Liver (tissue), 9 donors: ENCODE results near the gene HIVEP3. TPM values are rescaled to one million over a fixed set of nuclear protein-coding genes. Genes with fewer than 3 reads are reported as not detected.

ENCODE experiments used
- DNase-seq: peaks from one replicate; pipeline ENCODE4 v3.0.0-alpha.2; 2017; ENCODE audit warnings: low spot score
- H3K27ac ChIP-seq, 2 donors: one replicate each; pipeline ENCODE4 v1.7.0; 2013; ENCODE audit warnings: inconsistent platforms in 2 of 2, low read length in 2 of 2, control low read depth in 1 of 2, low read depth in 1 of 2, mild to moderate bottlenecking in 1 of 2
- H3K27me3 ChIP-seq, 4 donors: one replicate each; pipeline versions ENCODE4 v1.6.1 to v1.7.0; 2013; ENCODE audit warnings: low read length in 3 of 4, inconsistent platforms in 1 of 4, mild to moderate bottlenecking in 1 of 4, moderate library complexity in 1 of 4; ENCODE audit not compliant: control insufficient read depth in 4 of 4, insufficient read depth in 4 of 4
- H3K36me3 ChIP-seq, 4 donors: one replicate each; pipeline versions ENCODE4 v1.6.1 to v1.7.0; 2013; ENCODE audit warnings: low read length in 3 of 4, mild to moderate bottlenecking in 3 of 4, low read depth in 1 of 4, moderate library complexity in 1 of 4; ENCODE audit not compliant: control insufficient read depth in 4 of 4, insufficient read depth in 3 of 4
- H3K4me1 ChIP-seq, 4 donors: one replicate each; pipeline versions ENCODE4 v1.6.1 to v1.7.0; 2013; ENCODE audit warnings: low read length in 3 of 4, mild to moderate bottlenecking in 3 of 4, moderate library complexity in 1 of 4; ENCODE audit not compliant: control insufficient read depth in 4 of 4, insufficient read depth in 4 of 4
- H3K4me3 ChIP-seq, 3 donors: one replicate each; pipeline versions ENCODE4 v1.6.1 to v1.7.0; 2013; ENCODE audit warnings: low read length in 3 of 3, control low read depth in 1 of 3, low read depth in 1 of 3, mild to moderate bottlenecking in 1 of 3
- H3K9ac ChIP-seq, 2 donors: one replicate each; pipeline ENCODE4 v1.7.0; 2013; ENCODE audit warnings: low read length in 2 of 2, mild to moderate bottlenecking in 2 of 2, moderate library complexity in 2 of 2, control low read depth in 1 of 2, low read depth in 1 of 2
- H3K9me3 ChIP-seq, 4 donors: one replicate each; pipeline versions ENCODE4 v1.6.1 to v1.7.0; 2013; ENCODE audit warnings: low read length in 3 of 4; ENCODE audit not compliant: control insufficient read depth in 4 of 4
- ATF3 ChIP-seq: IDR thresholded peaks from 2 replicates; pipeline ENCODE4 v1.6.1; 2016; ENCODE audit warnings: antibody characterized with exemption
- CTCF ChIP-seq: fragments of 150-350 bp; IDR thresholded peaks from 2 replicates; pipeline ENCODE4 v1.5.1; 2017; ENCODE audit warnings: improper control_type of control experiment, low read depth, low read length; ENCODE audit not compliant: missing input control
- EGR1 ChIP-seq, 2 donors: IDR thresholded peaks; 2 replicates each; pipeline ENCODE4 v1.6.1; 2016 to 2018; ENCODE audit warnings: antibody characterized with exemption in 2 of 2, low read depth in 2 of 2
- FOXA1 ChIP-seq: IDR thresholded peaks from 2 replicates; pipeline ENCODE4 v1.6.1; 2016; ENCODE audit warnings: antibody characterized with exemption
- FOXA2 ChIP-seq: IDR thresholded peaks from 2 replicates; pipeline ENCODE4 v1.6.1; 2016; ENCODE audit warnings: antibody characterized with exemption
- GABPA ChIP-seq, 2 donors: IDR thresholded peaks in 1 of 2; conservative IDR thresholded peaks in 1 of 2; 2 replicates each; pipeline ENCODE4 v1.6.1; 2016; ENCODE audit warnings: antibody characterized with exemption in 2 of 2, mild to moderate bottlenecking in 1 of 2, moderate library complexity in 1 of 2
- HNF4A ChIP-seq, 2 donors: conservative IDR thresholded peaks; 2 replicates each; pipeline ENCODE4 v1.6.1; 2016; ENCODE audit warnings: antibody characterized with exemption in 2 of 2, mild to moderate bottlenecking in 2 of 2
- HNF4G ChIP-seq: IDR thresholded peaks from 2 replicates; pipeline ENCODE4 v1.6.1; 2016; ENCODE audit warnings: antibody characterized with exemption
- JUND ChIP-seq, 2 donors: IDR thresholded peaks; 2 replicates each; pipeline ENCODE4 v1.6.1; 2016; ENCODE audit warnings: antibody characterized with exemption in 2 of 2
- MAX ChIP-seq: IDR thresholded peaks from 2 replicates; pipeline ENCODE4 v1.6.1; 2016; ENCODE audit warnings: antibody characterized with exemption
- NR2F2 ChIP-seq: IDR thresholded peaks from 2 replicates; pipeline ENCODE4 v1.6.1; 2016; ENCODE audit warnings: antibody characterized with exemption
- RAD21 ChIP-seq, 2 donors: IDR thresholded peaks; 2 replicates each; pipeline ENCODE4 v1.6.1; 2016; ENCODE audit warnings: antibody characterized with exemption in 2 of 2, mild to moderate bottlenecking in 2 of 2
- REST ChIP-seq: IDR thresholded peaks from 2 replicates; pipeline ENCODE4 v1.6.1; 2016; ENCODE audit warnings: antibody characterized with exemption, mild to moderate bottlenecking
- RXRA ChIP-seq, 2 donors: IDR thresholded peaks; 2 replicates each; pipeline ENCODE4 v1.6.1; 2017 to 2018; ENCODE audit warnings: antibody characterized with exemption in 2 of 2, mild to moderate bottlenecking in 1 of 2
- SP1 ChIP-seq: IDR thresholded peaks from 2 replicates; pipeline ENCODE4 v1.6.1; 2018; ENCODE audit warnings: antibody characterized with exemption, mild to moderate bottlenecking
- TAF1 ChIP-seq: conservative IDR thresholded peaks from 2 replicates; pipeline ENCODE4 v1.6.1; 2016; ENCODE audit warnings: antibody characterized with exemption, mild to moderate bottlenecking
- YY1 ChIP-seq: IDR thresholded peaks from 2 replicates; pipeline ENCODE4 v1.6.1; 2016; ENCODE audit warnings: antibody characterized with exemption, mild to moderate bottlenecking
- ZBTB33 ChIP-seq: IDR thresholded peaks from 2 replicates; pipeline ENCODE4 v1.6.1; 2016; ENCODE audit warnings: antibody characterized with exemption
- WGBS: extraction: QIAGEN DNeasy Blood & Tissue Kit; methylation state at CpG from one replicate; pipeline ENCODE4 v1.1.7; 2013; 5-methylcytosine and 5-hydroxymethylcytosine counted together
- polyA plus RNA-seq, 2 donors: library from polyadenylated mRNA; stranded (reverse) in 1 of 2; unstranded in 1 of 2; fragments of 200-250 nt in 1 of 2; fragments of >200 nt in 1 of 2; fragmentation: Nextera tagmentation in 1 of 2; extraction: Ambion mirVana in 1 of 2; gene quantifications; one replicate each; pipeline versions ENCODE4 v1.2.1 to v1.2.3, GENCODE V29; 2013 to 2015
- total RNA-seq, 2 donors: library from RNA; depleted of rRNA; stranded (reverse); fragments of >200 nt; gene quantifications; one replicate each; pipeline ENCODE4 v1.2.3, GENCODE V29; 2014
- donor health status: healthy.
- donor health status: healthy.
- donor health status: healthy.
- donor health status: healthy.
- donor health status: healthy.

The HIVEP3 gene
- total and polyA plus RNA-seq, 4 donors: 0.93 to 1.6 (median 1.4) TPM

- H3K9me3 ChIP-seq: no peaks in the 10 kb centered on the region
- no peaks in the 10 kb centered on the region for H3K36me3 ChIP-seq
- WGBS: 81% methylated on average over 4 of the region's 4 CpGs
- TF ChIP-seq TAF1 (no peak), NR2F2 (peak; percentile 33)
- no peaks in the 10 kb centered on the region for H3K27me3 ChIP-seq
- H3K9ac ChIP-seq: no peak overlapping the region
- H3K4me3 ChIP-seq: no peak overlapping the region
- no peak for DNase-seq
- peaks cover 0 to 11% (median 4%) of the 10 kb centered on the region in 4 donors for H3K4me1 ChIP-seq
- no peak overlapping the region for H3K27ac ChIP-seq
These were observed 54.2 kb downstream of the HIVEP3 start for GRCh38 chr1:41864471-41865040.

- H3K4me1 ChIP-seq: peaks cover 0 to 11% (median 4%) of the 10 kb centered on the region in 4 donors
- no peaks in the 10 kb centered on the region for H3K9me3 ChIP-seq
- 94% methylated on average over 4 of the region's 4 CpGs for WGBS
- no peak overlapping the region for H3K4me3 ChIP-seq
- DNase-seq: no peak
- H3K36me3 ChIP-seq: no peaks in the 10 kb centered on the region
- TF ChIP-seq MAX (no peak), JUND (IDR thresholded peaks at IDR 0.05) (no peak), RXRA (IDR thresholded peaks at IDR 0.05) (no peak), HNF4G (no peak), HNF4A (conservative IDR thresholded peaks at IDR 0.05) (no peak), EGR1 (IDR thresholded peaks at IDR 0.05; ENCODE audit: low read depth in 2 of 2) (no peak), RAD21 (IDR thresholded peaks at IDR 0.05) (no peak), TAF1 (no peak), SP1 (no peak), NR2F2 (no peak), ZBTB33 (no peak), YY1 (no peak), CTCF (no peak), ATF3 (no peak), GABPA (IDR thresholded peaks at IDR 0.05 in 1 of 2, conservative IDR thresholded peaks at IDR 0.05 in 1 of 2) (no peak), FOXA2 (no peak), REST (no peak), FOXA1 (no peak)
- H3K27ac ChIP-seq: no peak overlapping the region
- H3K9ac ChIP-seq: no peak overlapping the region
- no peaks in the 10 kb centered on the region for H3K27me3 ChIP-seq
These were observed 55.0 kb downstream of the HIVEP3 start for GRCh38 chr1:41863718-41864117.
